Measurements from ENCODE around the gene SYNGAP1. TPM values are rescaled to one million over a fixed set of nuclear protein-coding genes. Genes with fewer than 3 reads are reported as not detected.

SYNGAP1 gene
- total RNA-seq, 1 donor from 2014 or later: 2.5 TPM

- ATAC-seq (no peak), DNase-seq (ENCODE audit: low spot score) (no peak)
These were observed 15.1 kb downstream of the SYNGAP1 start for GRCh38 chr6:33434961-33435360.

- DNase-seq (ENCODE audit: low spot score) (no peak), ATAC-seq (no peak)
These were observed 17.8 kb downstream of the SYNGAP1 start for GRCh38 chr6:33437666-33438065.

- DNase-seq (ENCODE audit: low spot score) (no peak), ATAC-seq (no peak)
These were observed 19.2 kb downstream of the SYNGAP1 start for GRCh38 chr6:33438978-33439594.

- no peak for ATAC-seq
- DNase-seq (ENCODE audit: low spot score): no peak
These were observed 20.2 kb downstream of the SYNGAP1 start for GRCh38 chr6:33439956-33440648.

GRCh38 chr6:33440649-33441309, 20.9 kb downstream of the SYNGAP1 start:
- DNase-seq (ENCODE audit: low spot score): no peak
- no peak for ATAC-seq

- DNase-seq (ENCODE audit: low spot score) (no peak), ATAC-seq (no peak)
These were observed 21.6 kb downstream of the SYNGAP1 start for GRCh38 chr6:33441457-33441856.

- DNase-seq (ENCODE audit: low spot score): no peak
These were observed 22.4 kb downstream of the SYNGAP1 start for GRCh38 chr6:33442283-33442682.

GRCh38 chr6:33443025-33443424, 23.2 kb downstream of the SYNGAP1 start:
- no peak for DNase-seq (ENCODE audit: low spot score)

More at GRCh38 chr6:33442283-33442682, 22.4 kb downstream of the SYNGAP1 start:
- no peak for ATAC-seq

GRCh38 chr6:33443619-33444504, 24.0 kb downstream of the SYNGAP1 start:
- DNase-seq (ENCODE audit: low spot score) (no peak), ATAC-seq (no peak)

More at GRCh38 chr6:33443025-33443424, 23.2 kb downstream of the SYNGAP1 start:
- no peak for ATAC-seq

GRCh38 chr6:33445119-33445603, 25.3 kb downstream of the SYNGAP1 start:
- DNase-seq (ENCODE audit: low spot score) (peak; percentile 40), ATAC-seq (no peak)

- ATAC-seq: no peak
- no peak for DNase-seq (ENCODE audit: low spot score)
These were observed 26.5 kb downstream of the SYNGAP1 start for GRCh38 chr6:33446356-33446755.

GRCh38 chr6:33450434-33450833, 30.6 kb downstream of the SYNGAP1 start:
- DNase-seq (ENCODE audit: low spot score) (no peak), ATAC-seq (no peak)

GRCh38 chr6:33451606-33452005, 31.7 kb downstream of the SYNGAP1 start:
- no peak for DNase-seq (ENCODE audit: low spot score)
- no peak for ATAC-seq

- ATAC-seq (no peak), DNase-seq (ENCODE audit: low spot score) (no peak)
These were observed 32.6 kb downstream of the SYNGAP1 start for GRCh38 chr6:33452496-33452895.

- DNase-seq (ENCODE audit: low spot score) (no peak), ATAC-seq (no peak)
These were observed 33.6 kb downstream of the SYNGAP1 start for GRCh38 chr6:33453393-33454008.

- DNase-seq (ENCODE audit: low spot score) (peak; percentile 97), ATAC-seq (peak; percentile 99)
These were observed 34.4 kb downstream of the SYNGAP1 start, which contains the start of gene ZBTB9 for GRCh38 chr6:33454009-33454946. Gene ZBTB9, plus strand, starts transcription at chr6:33454576. Its CDS starts 525 bp downstream, at chr6:33455101.

GRCh38 chr6:33455051-33455450, 35.2 kb downstream of the SYNGAP1 start:
- DNase-seq (ENCODE audit: low spot score) (no peak), ATAC-seq (no peak)

GRCh38 chr6:33456156-33456555, 36.3 kb downstream of the SYNGAP1 start:
- ATAC-seq (no peak), DNase-seq (ENCODE audit: low spot score) (no peak)

GRCh38 chr6:33458676-33459075, 38.8 kb downstream of the SYNGAP1 start:
- no peak for ATAC-seq
- DNase-seq (ENCODE audit: low spot score): no peak
